HepG2 (cell line): Measurements from ENCODE around the gene SLC38A3. TPM values are rescaled to one million over a fixed set of nuclear protein-coding genes. Genes with fewer than 3 reads are reported as not detected.
A peak's percentile ranks its signal among the peaks of the same experiment; 100 is the strongest.

Experiments
- AFF4 ChIP-seq: sonication (generic); formaldehyde crosslinking; IDR thresholded peaks from 2 replicates; pipeline ENCODE4 v1.4.0; 2020; ENCODE audit warnings: missing genetic modification reagents
- GTF2F1 ChIP-seq: fragments of 150-350 bp; IDR thresholded peaks from 2 replicates; pipeline ENCODE4 v1.6.1; 2014; ENCODE audit warnings: low read length
- HDAC1 ChIP-seq: sonication (generic); formaldehyde crosslinking; IDR thresholded peaks from 2 replicates; pipeline ENCODE4 v1.5.1; 2020; ENCODE audit warnings: mild to moderate bottlenecking, missing genetic modification reagents
- HNRNPH1 ChIP-seq: fragments of 200-400 bp; formaldehyde crosslinking; optimal IDR thresholded peaks from 2 replicates; pipeline ENCODE3; 2017; ENCODE audit warnings: mild to moderate bottlenecking, low read depth, low read length
- KDM5B ChIP-seq: sonication (generic); formaldehyde crosslinking; IDR thresholded peaks from 2 replicates; pipeline ENCODE4 v1.4.0; 2020; ENCODE audit warnings: missing genetic modification reagents, mild to moderate bottlenecking, borderline replicate concordance
- MATR3 ChIP-seq: sonication (generic); formaldehyde crosslinking; IDR thresholded peaks from 2 replicates; pipeline ENCODE4 v1.4.0; 2020; ENCODE audit warnings: missing genetic modification reagents
- PHB2 ChIP-seq: fragments of 450-650 bp; IDR thresholded peaks from 2 replicates; pipeline ENCODE4 v1.6.1; 2018; ENCODE audit not compliant: partially characterized antibody
- RARG ChIP-seq: sonication (generic); formaldehyde crosslinking; IDR thresholded peaks from 2 replicates; pipeline ENCODE4 v1.4.0; 2020; ENCODE audit warnings: low read depth, mild to moderate bottlenecking, missing genetic modification reagents
- RFX3 ChIP-seq: IDR thresholded peaks from 2 replicates; pipeline ENCODE4 v1.6.1; 2016; ENCODE audit warnings: missing biosample characterization, missing genetic modification reagents
- RFXANK ChIP-seq: IDR thresholded peaks from 2 replicates; pipeline ENCODE4 v1.6.1; 2016
- RNF2 ChIP-seq: fragments of 450-650 bp; conservative IDR thresholded peaks from 2 replicates; pipeline ENCODE4 v1.6.1; 2016; ENCODE audit warnings: low read depth
- SAP130 ChIP-seq: IDR thresholded peaks from 2 replicates; pipeline ENCODE4 v1.6.1; 2016; ENCODE audit warnings: low read depth
- TRAFD1 ChIP-seq: sonication (generic); formaldehyde crosslinking; IDR thresholded peaks from 2 replicates; pipeline ENCODE4 v1.5.1; 2020; ENCODE audit warnings: missing genetic modification reagents, mild to moderate bottlenecking, borderline replicate concordance
- ZNF292 ChIP-seq: sonication (generic); formaldehyde crosslinking; IDR thresholded peaks from 2 replicates; pipeline ENCODE4 v1.8.1; 2022; ENCODE audit warnings: mild to moderate bottlenecking, low read depth, missing genetic modification reagents, borderline replicate concordance
- ZNF547 ChIP-seq: sonication (generic); formaldehyde crosslinking; IDR thresholded peaks from 2 replicates; pipeline ENCODE4 v1.5.1; 2020; ENCODE audit warnings: mild to moderate bottlenecking, missing genetic modification reagents
- ZNF556 ChIP-seq: sonication (generic); formaldehyde crosslinking; IDR thresholded peaks from 2 replicates; pipeline ENCODE4 v1.4.0; 2020; ENCODE audit warnings: mild to moderate bottlenecking, missing genetic modification reagents, borderline replicate concordance
- ZNF615 ChIP-seq: sonication (generic); formaldehyde crosslinking; IDR thresholded peaks from 2 replicates; pipeline ENCODE4 v1.5.0; 2020; ENCODE audit warnings: mild to moderate bottlenecking, missing genetic modification reagents, borderline replicate concordance
- ZNF616 ChIP-seq: sonication (generic); formaldehyde crosslinking; IDR thresholded peaks from 2 replicates; pipeline ENCODE4 v1.5.0; 2020; ENCODE audit warnings: low read depth, mild to moderate bottlenecking, missing genetic modification reagents
- ZNF776 ChIP-seq: sonication (generic); formaldehyde crosslinking; IDR thresholded peaks from 2 replicates; pipeline ENCODE4 v1.4.0; 2020; ENCODE audit warnings: mild to moderate bottlenecking, missing genetic modification reagents
- polyA plus RNA-seq, 8 experiments: library from polyadenylated mRNA; depleted of rRNA in 3 of 8; stranded (reverse) in 7 of 8; unstranded in 1 of 8; fragments of >200 nt; fragmentation: Illumina TruSeq in 4 of 8; extraction: Trizol in 4 of 8; gene quantifications; 2 replicates each; pipeline versions ENCODE4 v1.2.1 to v1.2.3, GENCODE V29; 2011 to 2016; ENCODE audit warnings: low read depth in 4 of 8, missing spikeins in 1 of 8, mixed read lengths in 1 of 8; ENCODE audit not compliant: insufficient read depth in 1 of 8
- total RNA-seq, 5 experiments: library from RNA; depleted of rRNA; stranded (reverse); fragments of >200 nt; fragmentation: Illumina TruSeq; extraction: Trizol; gene quantifications; 2 replicates each; pipeline ENCODE4 v1.2.3, GENCODE V29; 2016; ENCODE audit warnings: low read depth in 1 of 5
- TF ChIP-seq, protein P1 (sequence below): IDR thresholded peaks from 2 replicates; pipeline ENCODE4 v1.6.1; 2016; ENCODE audit warnings: control low read depth
- TF ChIP-seq, protein P2 (sequence below): sonication (generic); formaldehyde crosslinking; IDR thresholded peaks from 2 replicates; pipeline ENCODE4 v1.9.0; 2021; ENCODE audit warnings: missing genetic modification reagents, borderline replicate concordance

The SLC38A3 gene
- total and polyA plus RNA-seq, 2 of the 13 experiments (the other 11 are each of a cell fraction or from before 2014, with no cell fraction given): 29.8 to 164 TPM

DNA sequence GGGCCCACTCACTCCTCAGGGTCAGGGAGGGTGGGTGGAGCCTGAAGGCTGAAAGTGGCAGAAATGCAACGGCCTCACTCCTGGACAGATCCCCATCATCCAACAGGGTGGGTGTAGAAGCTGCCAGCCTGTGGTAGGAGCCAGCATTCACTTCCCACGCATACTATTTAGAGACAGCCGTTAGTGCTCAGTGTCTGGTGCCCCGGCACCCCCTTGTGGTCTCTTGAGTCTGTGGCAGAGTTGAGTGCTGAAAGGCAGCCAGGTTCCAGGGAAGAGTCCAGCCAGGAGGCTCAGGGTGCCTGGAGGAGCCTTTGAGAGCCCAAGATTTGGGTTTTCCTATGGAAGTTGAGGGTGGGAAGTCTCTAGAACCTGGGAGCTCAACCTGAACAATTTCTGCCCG is 15.8 kb upstream of the SLC38A3 start (continued):
- TF ChIP-seq TRAFD1 (CRISPR knock-in tag): no peak
- peak; percentile 31; the same call in 1 of the 2 replicates for TF ChIP-seq SAP130 (CRISPR knock-in tag)
- TF ChIP-seq HDAC1 (CRISPR knock-in tag): no peak
- TF ChIP-seq RFXANK (CRISPR knock-in tag): no peak
- no peak for TF ChIP-seq ZNF556 (CRISPR knock-in tag)
- TF ChIP-seq, protein P1, sequence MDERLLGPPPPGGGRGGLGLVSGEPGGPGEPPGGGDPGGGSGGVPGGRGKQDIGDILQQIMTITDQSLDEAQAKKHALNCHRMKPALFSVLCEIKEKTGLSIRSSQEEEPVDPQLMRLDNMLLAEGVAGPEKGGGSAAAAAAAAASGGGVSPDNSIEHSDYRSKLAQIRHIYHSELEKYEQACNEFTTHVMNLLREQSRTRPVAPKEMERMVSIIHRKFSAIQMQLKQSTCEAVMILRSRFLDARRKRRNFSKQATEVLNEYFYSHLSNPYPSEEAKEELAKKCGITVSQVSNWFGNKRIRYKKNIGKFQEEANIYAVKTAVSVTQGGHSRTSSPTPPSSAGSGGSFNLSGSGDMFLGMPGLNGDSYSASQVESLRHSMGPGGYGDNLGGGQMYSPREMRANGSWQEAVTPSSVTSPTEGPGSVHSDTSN (CRISPR knock-in tag): no peak
- no peak for TF ChIP-seq RARG (CRISPR knock-in tag)
- TF ChIP-seq ZNF615 (CRISPR knock-in tag): no peak
- TF ChIP-seq ZNF616 (CRISPR knock-in tag): no peak
- TF ChIP-seq ZNF292: no peak
- no peak for TF ChIP-seq ZNF547 (CRISPR knock-in tag)
- TF ChIP-seq PHB2: no peak
- no peak for TF ChIP-seq GTF2F1
- no peak for TF ChIP-seq ZNF776 (CRISPR knock-in tag)
- no peak for TF ChIP-seq MATR3 (CRISPR knock-in tag)
- TF ChIP-seq RFX3 (CRISPR knock-in tag): no peak
- no peak for TF ChIP-seq KDM5B (CRISPR knock-in tag)
- no peak for TF ChIP-seq AFF4 (CRISPR knock-in tag)
- TF ChIP-seq HNRNPH1: no peak
- TF ChIP-seq, protein P2, sequence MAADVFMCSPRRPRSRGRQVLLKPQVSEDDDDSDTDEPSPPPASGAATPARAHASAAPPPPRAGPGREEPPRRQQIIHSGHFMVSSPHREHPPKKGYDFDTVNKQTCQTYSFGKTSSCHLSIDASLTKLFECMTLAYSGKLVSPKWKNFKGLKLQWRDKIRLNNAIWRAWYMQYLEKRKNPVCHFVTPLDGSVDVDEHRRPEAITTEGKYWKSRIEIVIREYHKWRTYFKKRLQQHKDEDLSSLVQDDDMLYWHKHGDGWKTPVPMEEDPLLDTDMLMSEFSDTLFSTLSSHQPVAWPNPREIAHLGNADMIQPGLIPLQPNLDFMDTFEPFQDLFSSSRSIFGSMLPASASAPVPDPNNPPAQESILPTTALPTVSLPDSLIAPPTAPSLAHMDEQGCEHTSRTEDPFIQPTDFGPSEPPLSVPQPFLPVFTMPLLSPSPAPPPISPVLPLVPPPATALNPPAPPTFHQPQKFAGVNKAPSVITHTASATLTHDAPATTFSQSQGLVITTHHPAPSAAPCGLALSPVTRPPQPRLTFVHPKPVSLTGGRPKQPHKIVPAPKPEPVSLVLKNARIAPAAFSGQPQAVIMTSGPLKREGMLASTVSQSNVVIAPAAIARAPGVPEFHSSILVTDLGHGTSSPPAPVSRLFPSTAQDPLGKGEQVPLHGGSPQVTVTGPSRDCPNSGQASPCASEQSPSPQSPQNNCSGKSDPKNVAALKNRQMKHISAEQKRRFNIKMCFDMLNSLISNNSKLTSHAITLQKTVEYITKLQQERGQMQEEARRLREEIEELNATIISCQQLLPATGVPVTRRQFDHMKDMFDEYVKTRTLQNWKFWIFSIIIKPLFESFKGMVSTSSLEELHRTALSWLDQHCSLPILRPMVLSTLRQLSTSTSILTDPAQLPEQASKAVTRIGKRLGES: no peak
- no peak for TF ChIP-seq RNF2
